ENCODE results near the gene IFRD1.

The IFRD1 gene

GRCh38 chr7:112517487-112517886 lies 67.2 kb downstream of the IFRD1 start:
- DNase-seq (ENCODE audit: extremely low read depth, low read depth): no peak
- TF ChIP-seq CTCF (IDR thresholded peaks at IDR 0.05; ENCODE audit: low read depth, low read length): no peak

- TF ChIP-seq CTCF (IDR thresholded peaks at IDR 0.05; ENCODE audit: low read depth, low read length): no peak
- no peak for DNase-seq (ENCODE audit: extremely low read depth, low read depth)
Measured at GRCh38 chr7:112520787-112521186, 70.5 kb downstream of the IFRD1 start.

DNA sequence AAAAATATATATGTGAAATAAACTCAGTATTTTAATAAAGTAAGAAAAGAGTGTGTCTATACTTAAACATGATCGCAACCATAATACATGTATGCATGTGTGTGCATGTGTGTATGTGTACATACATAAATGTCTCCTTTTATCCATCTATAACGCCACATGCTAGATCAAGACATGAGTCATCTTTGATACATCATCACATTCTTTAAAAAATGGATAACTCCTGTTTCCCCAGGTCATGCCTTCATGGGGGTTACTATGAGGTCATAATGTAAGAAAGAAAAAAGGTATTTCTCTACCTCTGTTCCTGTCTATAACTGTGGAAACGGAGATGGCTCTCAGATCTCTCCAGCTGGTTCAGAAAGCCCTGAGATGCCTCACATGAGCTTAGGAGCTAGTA lies 71.7 kb downstream of the IFRD1 start:
- DNase-seq (ENCODE audit: extremely low read depth, low read depth): no peak
- no peak for TF ChIP-seq CTCF (IDR thresholded peaks at IDR 0.05; ENCODE audit: low read depth, low read length)

- no peak for TF ChIP-seq CTCF (IDR thresholded peaks at IDR 0.05; ENCODE audit: low read depth, low read length)
- DNase-seq (ENCODE audit: extremely low read depth, low read depth): no peak
Measured at GRCh38 chr7:112523871-112524270, 73.6 kb downstream of the IFRD1 start.
